ENCODE data around the gene NTM.

DNA sequence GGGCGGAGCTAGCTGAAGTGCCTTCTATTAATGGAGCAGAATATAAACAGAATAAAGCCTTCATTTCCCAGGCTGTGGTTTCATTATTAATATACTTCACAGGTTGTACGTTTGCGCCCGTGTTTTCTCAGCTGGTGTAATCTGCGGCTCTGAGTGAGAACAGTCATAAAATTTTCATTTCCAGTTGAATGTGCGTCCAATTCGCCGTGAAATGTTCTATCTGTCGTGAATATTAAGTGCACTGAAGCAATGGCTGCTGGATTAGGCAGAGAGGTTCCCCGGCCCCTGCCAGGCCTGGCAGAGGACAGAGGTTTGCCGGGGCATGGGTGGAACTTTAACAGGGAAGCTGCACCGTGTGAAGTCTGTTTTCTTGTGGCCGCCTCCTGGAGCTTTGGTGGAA lies 874.4 kb downstream of the NTM start:
- TF ChIP-seq, protein P1, sequence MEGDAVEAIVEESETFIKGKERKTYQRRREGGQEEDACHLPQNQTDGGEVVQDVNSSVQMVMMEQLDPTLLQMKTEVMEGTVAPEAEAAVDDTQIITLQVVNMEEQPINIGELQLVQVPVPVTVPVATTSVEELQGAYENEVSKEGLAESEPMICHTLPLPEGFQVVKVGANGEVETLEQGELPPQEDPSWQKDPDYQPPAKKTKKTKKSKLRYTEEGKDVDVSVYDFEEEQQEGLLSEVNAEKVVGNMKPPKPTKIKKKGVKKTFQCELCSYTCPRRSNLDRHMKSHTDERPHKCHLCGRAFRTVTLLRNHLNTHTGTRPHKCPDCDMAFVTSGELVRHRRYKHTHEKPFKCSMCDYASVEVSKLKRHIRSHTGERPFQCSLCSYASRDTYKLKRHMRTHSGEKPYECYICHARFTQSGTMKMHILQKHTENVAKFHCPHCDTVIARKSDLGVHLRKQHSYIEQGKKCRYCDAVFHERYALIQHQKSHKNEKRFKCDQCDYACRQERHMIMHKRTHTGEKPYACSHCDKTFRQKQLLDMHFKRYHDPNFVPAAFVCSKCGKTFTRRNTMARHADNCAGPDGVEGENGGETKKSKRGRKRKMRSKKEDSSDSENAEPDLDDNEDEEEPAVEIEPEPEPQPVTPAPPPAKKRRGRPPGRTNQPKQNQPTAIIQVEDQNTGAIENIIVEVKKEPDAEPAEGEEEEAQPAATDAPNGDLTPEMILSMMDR (IDR thresholded peaks at IDR 0.05): no peak
- TF ChIP-seq POLR2A (IDR thresholded peaks at IDR 0.05): no peak
